ENCODE measurements around the gene GRB14.

GRCh38 chr2:164581050-164581449 is 40.2 kb downstream of the GRB14 start:
- no peak for TF ChIP-seq POLR2A (IDR thresholded peaks at IDR 0.05)
- TF ChIP-seq, protein P1, sequence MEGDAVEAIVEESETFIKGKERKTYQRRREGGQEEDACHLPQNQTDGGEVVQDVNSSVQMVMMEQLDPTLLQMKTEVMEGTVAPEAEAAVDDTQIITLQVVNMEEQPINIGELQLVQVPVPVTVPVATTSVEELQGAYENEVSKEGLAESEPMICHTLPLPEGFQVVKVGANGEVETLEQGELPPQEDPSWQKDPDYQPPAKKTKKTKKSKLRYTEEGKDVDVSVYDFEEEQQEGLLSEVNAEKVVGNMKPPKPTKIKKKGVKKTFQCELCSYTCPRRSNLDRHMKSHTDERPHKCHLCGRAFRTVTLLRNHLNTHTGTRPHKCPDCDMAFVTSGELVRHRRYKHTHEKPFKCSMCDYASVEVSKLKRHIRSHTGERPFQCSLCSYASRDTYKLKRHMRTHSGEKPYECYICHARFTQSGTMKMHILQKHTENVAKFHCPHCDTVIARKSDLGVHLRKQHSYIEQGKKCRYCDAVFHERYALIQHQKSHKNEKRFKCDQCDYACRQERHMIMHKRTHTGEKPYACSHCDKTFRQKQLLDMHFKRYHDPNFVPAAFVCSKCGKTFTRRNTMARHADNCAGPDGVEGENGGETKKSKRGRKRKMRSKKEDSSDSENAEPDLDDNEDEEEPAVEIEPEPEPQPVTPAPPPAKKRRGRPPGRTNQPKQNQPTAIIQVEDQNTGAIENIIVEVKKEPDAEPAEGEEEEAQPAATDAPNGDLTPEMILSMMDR (IDR thresholded peaks at IDR 0.05 in 8 of 11, conservative IDR thresholded peaks at IDR 0.05 in 3 of 11): no peak
- no peak for TF ChIP-seq POLR2AphosphoS5 (IDR thresholded peaks at IDR 0.05)

All from spleen (tissue), 7 donors.